SK-N-MC (cell line): ENCODE measurements around the gene WDR17.

Experiments
- DNase-seq: peaks from one replicate; pipeline ENCODE4 v3.0.0-alpha.2; 2011; ENCODE audit warnings: low read depth, low spot score
- H3K27ac ChIP-seq: fragments of 200-600 bp; sonication (generic); 2 replicates; pipeline ENCODE4 v1.5.1; 2016; ENCODE audit warnings: mixed run types
- H3K36me3 ChIP-seq: fragments of 200-600 bp; sonication (generic); 2 replicates; pipeline ENCODE4 v1.6.1; 2017; ENCODE audit warnings: antibody characterized with exemption, low read length, mixed read lengths; ENCODE audit not compliant: insufficient read depth
- H3K4me3 ChIP-seq: fragments of 200-600 bp; sonication (generic); 2 replicates; pipeline ENCODE4 v1.5.1; 2016
- H3K9ac ChIP-seq: fragments of 200-600 bp; sonication (generic); 2 replicates; pipeline ENCODE4 v1.8.0; 2017; ENCODE audit warnings: mixed run types, mixed read lengths; ENCODE audit not compliant: insufficient read length
- H3K9me3 ChIP-seq: fragments of 200-600 bp; sonication (generic); 2 replicates; pipeline ENCODE4 v1.6.1; 2017; ENCODE audit warnings: low read depth, mild to moderate bottlenecking, antibody characterized with exemption, low read length, moderate library complexity, mixed read lengths
- EZH2 ChIP-seq: fragments of 200-600 bp; sonication (generic); IDR thresholded peaks from one replicate; pipeline ENCODE4 v1.6.1; 2017; ENCODE audit warnings: antibody characterized with exemption
- FOXP2 ChIP-seq: optimal IDR thresholded peaks from 2 replicates; pipeline ENCODE3; 2011; ENCODE audit warnings: mild to moderate bottlenecking, moderate library complexity; ENCODE audit not compliant: insufficient read depth; ENCODE audit errors: extremely low read length, control extremely low read depth
- POLR2AphosphoS5 ChIP-seq: IDR thresholded peaks from 2 replicates; pipeline ENCODE4 v1.6.1; 2012; ENCODE audit warnings: mild to moderate bottlenecking, low read depth, low read length, borderline replicate concordance

The WDR17 gene

GRCh38 chr4:176038789-176039188 lies 26.9 kb upstream of the WDR17 start:
- H3K9ac ChIP-seq: no peak overlapping the region
- DNase-seq: no peak
- TF ChIP-seq FOXP2: no peak
- TF ChIP-seq EZH2: no peak
- no peak for TF ChIP-seq POLR2AphosphoS5
- H3K4me3 ChIP-seq: no peak overlapping the region
- H3K36me3 ChIP-seq: no peaks in the 10 kb centered on the region
- H3K27ac ChIP-seq: no peak overlapping the region
- H3K9me3 ChIP-seq: no peaks in the 10 kb centered on the region

DNA sequence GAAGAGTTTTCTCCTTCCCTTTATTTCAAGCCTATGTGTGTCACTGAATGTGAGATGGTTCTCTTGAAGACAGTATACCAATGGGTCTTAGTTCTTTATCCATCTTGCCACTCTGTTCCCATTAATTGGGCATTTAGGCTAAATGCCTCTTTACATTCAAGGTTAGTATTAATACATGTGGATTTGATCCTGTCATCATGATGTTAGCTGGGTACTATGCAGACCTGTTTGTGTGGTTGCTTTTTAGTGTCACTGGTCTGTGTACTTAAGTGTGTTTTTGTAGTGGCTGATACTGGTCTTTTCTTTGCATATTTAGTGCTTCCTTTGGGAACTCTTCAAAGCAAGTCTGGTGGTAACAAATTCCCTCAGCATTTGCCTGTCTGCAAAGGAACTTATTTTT lies 23.4 kb upstream of the WDR17 start:
- TF ChIP-seq EZH2: no peak
- TF ChIP-seq FOXP2: no peak
- Histone ChIP-seq H3K9ac (no peak overlapping the region), H3K9me3 (no peaks in the 10 kb centered on the region), H3K4me3 (no peak overlapping the region), H3K36me3 (no peaks in the 10 kb centered on the region), H3K27ac (no peak overlapping the region)
- no peak for DNase-seq

- Histone ChIP-seq H3K27ac (no peak overlapping the region), H3K9me3 (no peaks in the 10 kb centered on the region), H3K36me3 (no peaks in the 10 kb centered on the region), H3K4me3 (no peak overlapping the region), H3K9ac (no peak overlapping the region)
- TF ChIP-seq POLR2AphosphoS5 (no peak), EZH2 (no peak), FOXP2 (no peak)
- no peak for DNase-seq
These were observed 21.6 kb upstream of the WDR17 start for GRCh38 chr4:176043838-176044588.

DNA sequence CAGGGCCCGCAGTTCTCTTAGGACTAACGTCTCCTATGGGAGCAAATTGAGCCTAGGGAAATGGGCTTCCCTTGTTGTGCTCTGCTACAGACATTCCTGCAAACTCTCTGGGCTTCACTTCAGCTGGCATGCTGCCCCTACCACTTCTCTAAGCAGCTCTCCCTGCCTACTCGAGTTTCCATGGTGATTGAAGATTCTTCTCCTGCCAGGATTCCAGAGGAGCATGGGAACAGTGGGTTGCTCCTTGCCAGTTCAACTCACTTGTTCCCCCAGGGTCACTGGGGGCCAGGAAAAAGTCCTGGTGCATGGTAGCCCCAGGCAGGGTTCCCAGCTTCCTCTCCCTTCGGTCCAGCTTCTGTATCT lies 21.1 kb upstream of the WDR17 start:
- Histone ChIP-seq H3K9ac (no peak overlapping the region), H3K9me3 (no peaks in the 10 kb centered on the region), H3K36me3 (no peaks in the 10 kb centered on the region), H3K27ac (no peak overlapping the region), H3K4me3 (no peak overlapping the region)
- DNase-seq: no peak
- TF ChIP-seq EZH2 (no peak), POLR2AphosphoS5 (no peak), FOXP2 (no peak)

DNA sequence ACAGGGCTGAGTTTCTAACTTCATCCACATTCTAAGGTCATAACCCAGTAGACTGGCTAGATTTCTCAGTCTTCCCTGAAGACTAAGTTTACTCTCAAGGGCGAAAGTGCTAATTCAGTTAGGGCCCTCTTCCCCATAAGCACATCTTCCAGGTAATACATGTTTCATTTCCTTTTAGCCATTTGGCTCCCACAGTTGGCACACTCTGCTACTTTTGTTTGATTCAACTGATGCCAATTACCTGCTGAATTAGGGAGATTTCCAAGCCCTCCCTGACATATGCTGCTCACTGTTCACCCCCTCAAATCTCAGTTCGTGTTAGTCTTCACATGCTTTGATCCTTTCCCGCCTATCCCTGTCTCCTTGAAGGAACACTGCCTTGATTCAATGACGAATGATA lies 17.0 kb upstream of the WDR17 start:
- Histone ChIP-seq H3K9me3 (no peaks in the 10 kb centered on the region), H3K27ac (no peak overlapping the region), H3K9ac (no peak overlapping the region), H3K4me3 (no peak overlapping the region), H3K36me3 (no peaks in the 10 kb centered on the region)
- DNase-seq: no peak
- TF ChIP-seq EZH2: no peak
- TF ChIP-seq POLR2AphosphoS5: no peak
- TF ChIP-seq FOXP2: no peak

GRCh38 chr4:176052744-176053143 lies 12.9 kb upstream of the WDR17 start:
- H3K4me3 ChIP-seq: no peak overlapping the region
- H3K9me3 ChIP-seq: no peaks in the 10 kb centered on the region
- no peak overlapping the region for H3K27ac ChIP-seq
- no peaks in the 10 kb centered on the region for H3K36me3 ChIP-seq
- no peak for DNase-seq
- H3K9ac ChIP-seq: no peak overlapping the region
- no peak for TF ChIP-seq EZH2
- no peak for TF ChIP-seq FOXP2
- TF ChIP-seq POLR2AphosphoS5: no peak

DNA sequence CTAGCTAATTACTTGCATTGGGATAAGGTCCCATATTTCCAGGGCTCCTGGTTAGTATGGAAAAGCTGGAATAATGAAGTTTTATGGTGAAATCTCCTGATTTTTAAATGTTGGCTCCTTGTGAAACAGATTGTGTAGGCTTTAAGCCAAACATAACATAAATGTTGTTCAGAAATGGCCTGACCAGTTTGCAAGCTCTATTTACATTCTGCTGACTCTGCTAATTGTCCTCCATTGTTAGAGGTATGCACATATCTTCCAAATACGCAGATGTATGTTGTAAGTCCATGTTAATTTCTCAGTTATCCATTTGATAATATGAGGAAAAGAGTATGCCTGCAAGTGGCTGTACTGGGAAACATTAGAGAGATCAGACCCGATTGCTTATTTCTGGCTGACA lies 11.9 kb upstream of the WDR17 start:
- no peaks in the 10 kb centered on the region for H3K36me3 ChIP-seq
- H3K9me3 ChIP-seq: no peaks in the 10 kb centered on the region
- no peak overlapping the region for H3K27ac ChIP-seq
- DNase-seq: no peak
- no peak overlapping the region for H3K4me3 ChIP-seq
- TF ChIP-seq POLR2AphosphoS5: no peak
- no peak for TF ChIP-seq FOXP2
- TF ChIP-seq EZH2: no peak
- H3K9ac ChIP-seq: no peak overlapping the region

- no peak for DNase-seq
These were observed 10.7 kb upstream of the WDR17 start for GRCh38 chr4:176054942-176055341.

GRCh38 chr4:176063718-176064117 lies 1.9 kb upstream of the WDR17 start:
- no peak for TF ChIP-seq EZH2
- no peak overlapping the region for H3K9ac ChIP-seq

More at GRCh38 chr4:176054942-176055341, 10.7 kb upstream of the WDR17 start:
- H3K27ac ChIP-seq: no peak overlapping the region
- H3K36me3 ChIP-seq: no peaks in the 10 kb centered on the region
- H3K9me3 ChIP-seq: no peaks in the 10 kb centered on the region
- TF ChIP-seq FOXP2 (no peak), EZH2 (no peak), POLR2AphosphoS5 (no peak)
- no peak overlapping the region for H3K9ac ChIP-seq
- no peak overlapping the region for H3K4me3 ChIP-seq

GRCh38 chr4:176064539-176064938 lies 1.1 kb upstream of the WDR17 start:
- Histone ChIP-seq H3K9me3 (no peaks in the 10 kb centered on the region), H3K4me3 (no peak overlapping the region), H3K36me3 (no peaks in the 10 kb centered on the region), H3K27ac (no peak overlapping the region), H3K9ac (no peak overlapping the region)
- no peak for TF ChIP-seq FOXP2
- TF ChIP-seq POLR2AphosphoS5: no peak
- TF ChIP-seq EZH2: no peak
- DNase-seq: no peak

More at GRCh38 chr4:176063718-176064117, 1.9 kb upstream of the WDR17 start:
- H3K4me3 ChIP-seq: no peak overlapping the region
- H3K27ac ChIP-seq: no peak overlapping the region
- DNase-seq: no peak
- H3K9me3 ChIP-seq: no peaks in the 10 kb centered on the region
- H3K36me3 ChIP-seq: no peaks in the 10 kb centered on the region
